Stimulated activated CD4-positive, alpha-beta T cell treated with anti-CD3 and anti-CD28 coated beads, TNF-alpha, amount 100 ng/mL, for 4 hours (primary cell): ENCODE results near the gene APOB.

Source experiments
- DNase-seq, 3 experiments: peaks; one replicate each; pipeline ENCODE4 v3.0.0-alpha.2; 2020; ENCODE audit warnings: low read depth in 3 of 3

Gene APOB

DNA sequence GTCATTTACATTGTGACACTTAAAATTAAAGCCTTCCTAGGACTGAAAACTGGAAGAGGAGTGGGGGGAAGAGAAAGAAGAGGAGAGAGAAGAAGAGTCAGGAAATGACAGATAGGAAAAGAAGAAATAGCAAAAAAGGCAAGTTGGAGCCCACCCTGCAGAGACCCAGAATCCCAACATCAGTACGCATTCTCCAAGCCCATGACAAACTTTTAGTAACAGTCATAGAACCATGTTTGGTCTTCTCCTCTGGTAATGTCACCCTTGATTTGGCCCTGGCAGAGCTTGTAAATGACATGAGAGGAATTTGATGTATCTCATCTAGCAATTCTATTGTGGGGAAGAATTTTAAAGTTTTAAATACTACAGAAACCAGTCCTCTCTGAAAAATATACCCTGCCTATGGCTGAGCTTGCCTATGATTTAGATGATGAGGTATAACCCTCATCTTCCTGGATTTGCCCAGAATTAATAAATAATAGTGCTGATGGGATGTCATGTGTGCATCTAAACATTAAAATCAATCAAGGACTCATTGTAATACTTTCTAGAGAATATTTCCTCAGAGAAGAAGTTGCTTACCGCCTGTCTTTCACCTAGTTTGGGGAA lies 40.2 kb downstream of the APOB start:
- DNase-seq: no peak

- no peak for DNase-seq
Measured at GRCh38 chr2:21002814-21003192, 41.1 kb downstream of the APOB start.

DNA sequence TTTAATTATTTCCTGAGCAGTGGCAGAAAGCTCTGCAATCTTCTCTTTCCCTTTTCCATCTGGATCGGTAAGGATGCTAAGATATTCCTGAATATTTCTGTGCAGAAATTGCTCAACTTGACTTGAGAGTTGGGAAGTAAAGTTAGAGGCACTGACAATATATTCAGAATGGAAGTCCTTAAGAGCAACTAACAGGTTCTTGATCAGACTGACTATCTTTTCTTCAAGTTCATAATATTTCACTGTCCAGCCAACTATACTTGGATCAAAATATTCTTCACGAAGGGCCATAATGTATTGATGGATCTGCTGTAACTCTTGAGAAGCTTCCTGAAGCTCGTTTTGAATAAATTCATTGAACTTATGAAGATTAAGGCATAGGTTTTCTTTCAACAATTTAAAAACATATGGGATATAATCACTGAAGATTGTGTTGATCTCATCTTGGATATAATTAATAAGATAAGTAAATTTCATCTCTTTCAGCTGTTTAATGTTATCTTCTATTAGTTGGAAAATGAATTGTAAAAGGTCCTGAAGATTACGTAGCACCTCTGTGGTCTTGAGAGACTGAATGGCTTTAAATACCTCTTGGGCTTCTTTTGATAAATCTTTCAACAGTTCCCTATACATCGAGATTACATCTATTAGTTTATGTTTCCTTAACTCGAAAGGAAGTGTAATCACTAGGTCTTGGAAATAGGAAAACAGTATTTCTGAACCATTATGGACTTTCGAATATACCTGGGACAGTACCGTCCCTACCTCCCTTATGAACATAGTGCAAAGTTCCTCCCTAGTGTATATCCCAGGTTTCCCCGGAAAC lies 41.7 kb downstream of the APOB start:
- no peak for DNase-seq

DNA sequence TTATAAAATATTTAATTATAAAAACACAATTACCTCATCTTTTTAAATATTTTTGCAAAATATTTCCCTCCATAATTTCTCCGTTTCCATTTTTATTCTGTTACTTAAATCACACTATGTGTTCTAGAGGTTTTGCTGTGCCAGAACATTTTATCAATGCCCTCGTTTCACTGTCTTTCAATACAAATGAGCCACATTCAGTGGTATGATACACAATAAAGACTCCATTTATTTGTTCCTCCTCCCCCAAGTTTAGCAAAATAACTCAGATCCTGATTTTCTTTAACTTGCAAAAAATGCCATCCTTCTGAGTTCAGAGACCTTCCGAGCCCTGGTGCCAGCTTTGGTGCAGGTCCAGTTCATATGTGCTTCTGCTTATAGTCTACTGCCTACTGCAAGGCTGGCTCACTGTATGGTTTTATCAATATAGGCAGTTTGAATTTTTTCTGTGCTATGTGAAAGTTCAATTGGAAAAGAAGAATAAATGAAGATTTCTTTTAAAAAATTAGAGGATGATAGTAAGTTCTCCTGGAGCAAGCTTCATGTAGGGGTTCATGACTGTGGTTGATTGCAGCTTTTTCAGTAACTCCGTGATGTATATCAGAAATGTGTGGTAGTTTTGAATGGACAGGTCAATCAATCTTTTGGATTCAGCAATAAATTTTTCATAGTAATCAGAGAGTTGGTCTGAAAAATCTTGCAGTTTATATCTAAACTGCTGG lies 42.5 kb downstream of the APOB start:
- no peak for DNase-seq

DNA sequence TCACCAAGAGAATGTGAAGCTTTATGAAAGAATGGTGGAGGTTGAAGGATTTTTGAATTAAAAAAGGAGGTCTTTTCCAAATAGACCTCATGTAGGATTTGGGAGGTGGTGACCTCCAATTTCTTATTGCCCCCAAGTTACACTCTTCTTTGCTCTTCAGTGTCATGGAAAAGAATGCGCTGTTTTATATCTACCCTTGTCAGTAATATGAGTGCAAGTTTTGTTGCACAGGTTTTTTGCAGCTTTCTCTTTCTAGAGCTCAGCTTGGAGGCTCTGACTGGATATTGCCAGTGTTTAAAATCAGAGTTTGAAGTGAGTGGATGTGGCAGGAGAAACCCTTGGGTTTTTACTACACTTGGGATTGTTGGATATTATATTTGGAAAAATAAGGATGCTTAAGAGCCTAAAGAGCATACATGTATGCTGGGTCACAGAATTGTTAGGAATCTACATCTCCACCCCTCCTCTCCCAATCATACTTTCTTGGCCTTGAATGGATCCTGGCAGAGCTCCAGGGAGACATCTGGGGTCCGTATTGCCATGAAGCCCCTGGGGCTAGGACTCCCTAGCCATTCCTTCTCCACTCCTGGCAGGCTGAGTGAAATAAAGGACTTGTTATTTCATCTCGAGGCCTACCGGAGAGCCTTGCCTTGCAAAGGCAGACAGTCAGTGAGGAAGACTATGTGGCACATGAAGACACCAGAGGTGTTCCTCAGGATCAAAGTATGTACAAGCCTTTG lies 43.8 kb downstream of the APOB start:
- no peak for DNase-seq

DNA sequence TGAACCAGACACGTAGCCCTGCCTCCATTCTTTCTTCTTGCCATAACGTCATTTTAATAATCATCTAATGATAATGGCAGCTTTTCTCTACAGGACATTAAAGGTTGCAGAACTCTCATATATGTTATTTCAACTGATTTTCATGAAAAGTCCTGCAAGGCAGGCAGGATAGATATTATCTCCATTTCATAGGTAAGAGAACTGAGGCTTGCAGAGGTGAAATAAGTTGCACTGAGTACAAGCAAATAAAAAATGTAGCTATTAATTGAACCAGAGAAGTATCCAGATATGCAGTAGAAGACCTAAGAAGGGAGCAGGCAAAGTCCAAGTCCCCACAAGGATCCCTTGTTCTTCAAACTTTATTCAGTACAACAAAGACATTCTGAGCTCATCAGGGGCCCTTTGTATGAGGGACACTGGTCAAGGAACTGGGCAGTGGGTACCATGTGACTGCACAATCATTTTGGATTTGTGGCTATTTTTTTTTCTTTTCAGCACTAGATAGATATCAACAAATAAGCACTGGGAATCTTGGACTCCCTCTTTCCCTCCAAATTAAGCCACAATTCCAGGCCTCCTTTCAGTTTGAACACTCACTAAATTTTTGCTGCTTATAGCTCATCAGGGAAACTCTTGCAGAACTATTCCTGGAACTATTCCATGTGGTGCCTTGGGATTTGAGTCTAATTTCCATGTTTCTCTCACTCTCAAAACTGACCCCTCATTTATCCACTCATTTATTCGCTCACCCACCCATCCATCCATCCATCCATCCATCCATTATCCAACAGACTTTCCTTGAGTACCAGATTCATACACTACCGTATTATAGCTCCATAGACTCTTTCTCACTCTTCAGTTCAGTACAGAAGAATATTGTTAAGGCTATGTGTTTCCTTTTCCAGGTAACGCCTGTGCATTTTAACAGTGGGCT lies 44.6 kb downstream of the APOB start:
- no peak for DNase-seq

DNA sequence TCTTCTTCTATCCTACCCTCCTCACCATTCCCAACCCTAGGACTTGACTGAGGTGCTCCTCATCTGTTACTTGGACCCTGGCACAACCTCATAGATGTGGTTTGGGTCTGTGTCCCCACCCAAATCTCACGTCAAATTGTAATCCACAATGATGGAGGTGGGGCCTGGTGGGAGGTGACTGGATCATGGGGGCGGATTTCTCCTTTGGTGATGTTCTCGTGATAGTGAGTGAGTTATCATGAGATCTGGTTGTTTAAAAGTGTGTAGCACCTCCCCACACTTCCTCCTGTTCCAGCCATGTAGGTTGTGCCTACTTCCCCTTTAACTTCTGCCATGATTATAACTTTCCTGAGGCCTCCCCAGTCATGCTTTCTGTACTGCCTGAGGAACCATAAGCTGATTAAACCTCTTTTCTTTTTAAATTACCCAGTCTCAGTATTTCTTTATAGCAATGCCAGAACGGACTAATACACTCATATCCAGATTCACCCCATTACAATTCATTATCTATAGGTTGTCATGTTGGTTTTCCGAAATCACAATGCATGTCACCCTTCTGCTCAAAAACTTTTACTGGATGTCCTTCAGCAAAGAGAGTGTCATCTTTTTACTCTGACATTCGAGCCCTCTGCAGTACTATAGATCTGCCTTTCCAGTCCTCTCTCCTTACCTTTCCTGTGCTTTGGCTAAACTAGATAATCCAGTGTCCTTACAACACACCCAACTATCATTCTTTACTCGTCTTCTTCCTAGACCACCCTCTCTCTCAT lies 45.7 kb downstream of the APOB start:
- DNase-seq: no peak

GRCh38 chr2:20994130-20994529 lies 49.7 kb downstream of the APOB start:
- DNase-seq: no peak

DNA sequence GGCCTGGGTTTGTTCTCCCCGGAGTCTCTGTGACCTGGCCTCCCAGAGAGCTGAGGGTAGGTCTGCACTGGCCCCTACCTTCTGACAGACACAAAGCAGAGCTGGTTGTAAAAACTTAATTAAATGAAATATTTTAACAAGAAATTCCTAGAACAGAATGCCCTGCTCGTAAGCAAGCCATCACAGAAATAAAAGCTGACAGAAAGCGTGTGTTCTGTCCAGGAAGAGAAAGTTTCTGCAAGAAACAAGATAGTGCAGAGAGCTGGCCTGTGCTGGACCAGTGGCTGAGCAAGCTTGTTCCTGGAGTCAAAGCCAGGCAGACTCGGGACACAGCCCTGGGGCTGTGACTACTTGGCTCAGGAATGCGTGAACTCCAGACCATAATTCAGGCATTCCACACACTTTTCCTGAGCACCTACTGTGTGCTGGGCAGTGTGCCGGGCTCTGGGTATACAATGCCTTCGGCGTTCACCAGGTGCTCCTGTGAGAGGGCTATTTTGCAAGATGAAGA lies 51.6 kb downstream of the APOB start:
- no peak for DNase-seq

- no peak for DNase-seq
Measured at GRCh38 chr2:20990442-20991430, 53.1 kb downstream of the APOB start.

- no peak for DNase-seq
Measured at GRCh38 chr2:20989404-20989803, 54.5 kb downstream of the APOB start.

DNA sequence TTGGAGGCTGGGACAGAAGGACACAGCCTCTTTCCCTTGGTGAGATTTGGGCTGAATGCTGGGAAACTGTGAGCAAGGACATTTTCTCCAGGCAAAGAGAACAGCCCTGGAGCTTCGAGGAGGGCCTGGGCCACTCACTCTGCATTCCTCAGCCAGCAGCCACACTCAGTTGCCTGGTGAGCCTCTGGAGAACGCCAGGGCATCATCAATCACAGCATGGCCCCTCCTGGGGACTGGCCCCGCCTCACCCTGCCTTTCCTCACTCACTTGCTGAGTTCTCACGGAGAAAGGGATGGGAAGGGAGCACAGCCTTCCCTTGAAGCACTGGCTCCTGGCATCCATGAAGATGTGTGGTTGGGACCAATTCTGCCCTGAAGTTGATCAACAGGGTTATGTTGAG lies 55.0 kb downstream of the APOB start:
- no peak for DNase-seq

DNA sequence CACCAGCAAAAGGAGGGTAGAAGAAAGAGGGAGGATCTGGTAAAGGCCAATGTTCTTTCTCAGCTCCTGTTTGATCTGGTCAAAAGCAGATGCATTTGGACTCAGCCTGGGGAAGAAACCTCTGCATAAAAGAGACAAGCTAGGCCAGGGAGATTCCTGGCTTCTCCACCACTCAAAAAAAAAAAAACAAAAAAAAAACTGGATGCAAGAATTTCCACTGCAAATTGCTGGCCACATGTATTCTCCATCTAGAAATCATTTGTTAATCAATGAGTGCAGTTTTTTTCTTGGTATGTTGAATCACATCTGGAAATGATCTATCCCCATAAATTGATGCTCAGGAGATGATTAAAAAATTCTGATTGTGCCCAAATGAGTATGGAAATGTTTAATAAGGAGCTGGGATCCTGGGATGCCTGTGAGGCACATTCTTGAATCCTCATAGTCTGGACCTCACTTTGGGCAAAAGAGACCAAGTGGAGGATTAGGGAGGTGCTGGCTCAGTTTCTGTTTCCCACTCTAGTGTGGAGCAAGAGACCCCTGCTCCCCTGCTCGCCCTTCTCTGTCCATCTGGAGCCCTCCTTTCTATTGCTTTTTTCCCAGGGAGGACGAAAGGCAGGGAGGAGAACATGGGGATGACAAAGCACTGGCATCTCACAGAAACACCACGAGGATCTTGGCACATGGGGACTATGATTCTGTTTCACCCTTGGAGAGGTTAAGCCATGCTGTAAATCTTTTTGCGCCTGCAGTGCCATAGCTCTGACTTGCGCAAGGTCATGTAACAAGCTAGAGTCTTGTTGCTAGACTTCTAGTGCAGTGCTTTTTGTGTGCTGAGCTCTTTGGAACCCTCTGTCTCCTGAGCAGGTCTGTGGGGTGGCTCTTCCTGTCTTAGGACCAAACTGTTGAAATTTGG lies 57.6 kb downstream of the APOB start:
- no peak for DNase-seq

DNA sequence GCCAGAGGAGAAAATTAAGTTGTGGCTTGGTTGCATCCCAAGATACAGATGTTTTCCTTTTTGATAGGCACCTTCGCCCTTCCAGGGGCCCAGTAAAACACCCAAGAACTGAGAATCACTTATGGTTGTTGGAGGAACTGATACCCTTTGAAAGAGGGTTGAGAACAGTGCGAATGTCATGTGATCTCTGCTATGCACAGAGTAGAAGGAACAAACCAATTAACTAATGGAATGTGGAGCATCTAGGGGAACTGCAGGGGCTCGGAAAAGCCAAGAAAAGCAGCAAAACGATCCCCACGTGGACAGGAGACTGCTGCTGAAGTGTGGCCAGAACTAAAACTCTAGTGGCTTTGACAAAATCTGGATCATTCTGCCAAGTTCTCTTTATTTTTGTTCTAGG lies 58.8 kb downstream of the APOB start:
- DNase-seq: no peak

DNA sequence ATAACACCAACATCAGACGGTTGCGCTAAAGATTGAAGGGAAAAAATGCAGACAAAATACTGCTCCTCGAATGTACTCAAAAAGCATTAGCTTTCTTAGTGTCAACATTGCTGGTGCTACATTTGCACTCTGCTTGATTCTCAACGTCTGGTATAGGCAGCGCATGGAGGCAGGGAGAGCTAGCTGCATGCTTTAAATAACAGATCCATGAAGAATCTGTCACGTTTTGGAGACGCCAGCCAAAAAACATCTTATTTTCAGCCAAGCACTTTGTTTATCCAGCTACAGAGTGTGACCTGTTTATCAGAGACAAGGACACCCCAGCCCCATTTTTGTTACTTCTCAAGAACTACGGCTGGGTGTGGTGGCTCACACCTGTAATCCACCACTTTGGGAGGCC lies 59.5 kb downstream of the APOB start:
- DNase-seq: no peak

- no peak for DNase-seq
Measured at GRCh38 chr2:20983844-20984243, 60.0 kb downstream of the APOB start.

GRCh38 chr2:20982861-20983260 lies 61.0 kb downstream of the APOB start:
- no peak for DNase-seq
